Hepatocyte (in vitro differentiated cells): Measurements from ENCODE around the gene LYPD6. TPM values are rescaled to one million over a fixed set of nuclear protein-coding genes. Genes with fewer than 3 reads are reported as not detected.

Experiments
- DNase-seq: peaks from one replicate; pipeline ENCODE4 v3.0.0-alpha.2; 2016; ENCODE audit warnings: low spot score
- H2AFZ ChIP-seq: fragments of 200-600 bp; sonication (generic); 2 replicates; pipeline ENCODE4 v1.6.0; 2016; ENCODE audit warnings: antibody characterized with exemption, mild to moderate bottlenecking
- H3K27ac ChIP-seq: fragments of 200-600 bp; sonication (generic); 2 replicates; pipeline ENCODE4 v1.5.1; 2016; ENCODE audit warnings: mild to moderate bottlenecking
- H3K27me3 ChIP-seq: fragments of 200-600 bp; sonication (generic); 2 replicates; pipeline ENCODE4 v1.6.1; 2016
- H3K36me3 ChIP-seq: fragments of 200-600 bp; sonication (generic); replicated peaks from 2 replicates; pipeline ENCODE4 v1.5.1; 2016; ENCODE audit warnings: low read depth; ENCODE audit not compliant: insufficient read depth
- H3K4me1 ChIP-seq: fragments of 200-600 bp; sonication (generic); 2 replicates; pipeline ENCODE4 v1.5.1; 2016; ENCODE audit warnings: mild to moderate bottlenecking, moderate library complexity; ENCODE audit not compliant: insufficient read depth
- H3K4me2 ChIP-seq: fragments of 200-600 bp; sonication (generic); 2 replicates; pipeline ENCODE4 v1.6.0; 2016
- H3K4me3 ChIP-seq: fragments of 200-600 bp; sonication (generic); 2 replicates; pipeline ENCODE4 v1.5.1; 2016; ENCODE audit warnings: mild to moderate bottlenecking
- H3K79me2 ChIP-seq: fragments of 200-600 bp; sonication (generic); 2 replicates; pipeline ENCODE4 v1.6.0; 2017; ENCODE audit warnings: mild to moderate bottlenecking
- H3K9me2 ChIP-seq: fragments of 200-600 bp; sonication (generic); replicated peaks from 2 replicates; pipeline ENCODE4 v1.6.0; 2017; ENCODE audit warnings: mild to moderate bottlenecking; ENCODE audit not compliant: insufficient read depth
- H3K9me3 ChIP-seq: fragments of 200-600 bp; sonication (generic); 2 replicates; pipeline ENCODE4 v1.5.1; 2016; ENCODE audit warnings: low read depth, mild to moderate bottlenecking
- H4K20me1 ChIP-seq: fragments of 200-600 bp; sonication (generic); 2 replicates; pipeline ENCODE4 v1.6.0; 2016; ENCODE audit warnings: mild to moderate bottlenecking; ENCODE audit not compliant: insufficient read depth, poor library complexity, severe bottlenecking
- EZH2 ChIP-seq: fragments of 200-600 bp; sonication (generic); IDR thresholded peaks from 2 replicates; pipeline ENCODE4 v1.6.1; 2016; ENCODE audit warnings: antibody characterized with exemption, mild to moderate bottlenecking, borderline replicate concordance
- EZH2phosphoT487 ChIP-seq: fragments of 200-600 bp; sonication (generic); IDR thresholded peaks from one replicate; pipeline ENCODE4 v1.6.1; 2018; ENCODE audit warnings: antibody characterized with exemption, mild to moderate bottlenecking, low read depth, moderate library complexity; ENCODE audit not compliant: unreplicated experiment, severe bottlenecking
- WGBS: methylation state at CpG from one replicate; pipeline ENCODE4 v1.1.6; 2016; ENCODE audit warnings: low lambda C conversion rate; ENCODE audit errors: missing lambda C conversion rate; 5-methylcytosine and 5-hydroxymethylcytosine counted together
- polyA plus RNA-seq: library from polyadenylated mRNA; unstranded; fragments of >200 nt; fragmentation: Nextera tagmentation; extraction: Ambion mirVana; gene quantifications from 2 replicates; pipeline ENCODE4 v1.2.1, GENCODE V29; 2016
- total RNA-seq: library from RNA; depleted of rRNA; stranded (reverse); fragments of >200 nt; gene quantifications from 2 replicates; pipeline ENCODE4 v1.2.3, GENCODE V29; 2014
- TF ChIP-seq, protein P1 (sequence below): fragments of 200-600 bp; sonication (generic); IDR thresholded peaks from 2 replicates; pipeline ENCODE4 v1.5.1; 2016; ENCODE audit warnings: antibody characterized with exemption, mild to moderate bottlenecking; ENCODE audit not compliant: poor library complexity

Gene LYPD6
- total and polyA plus RNA-seq, 2 experiments from 2014 or later = 5.3 to 11.2 TPM

DNA sequence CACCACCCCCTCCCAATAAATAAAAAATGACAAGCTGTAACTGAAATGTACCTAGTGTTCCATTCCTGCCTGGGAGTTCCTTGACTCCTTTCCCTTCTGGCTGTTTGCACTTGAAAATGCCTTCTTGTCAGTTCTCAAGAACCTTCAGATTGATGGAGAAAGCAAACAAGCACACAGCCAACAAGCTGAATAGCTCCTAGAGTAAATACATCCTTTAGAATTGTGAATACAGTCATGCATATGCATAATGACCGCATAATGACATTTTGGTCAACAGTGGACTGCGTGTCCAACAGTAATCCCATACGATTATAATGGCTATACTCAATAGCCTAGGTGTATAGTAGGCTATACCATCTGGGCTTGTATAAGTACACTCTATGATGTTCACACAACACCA, 97.0 kb downstream of the LYPD6 start:
- Histone ChIP-seq H2AFZ (no peak overlapping the region), H3K36me3 (no peaks in the 10 kb centered on the region), H3K4me3 (no peak overlapping the region), H3K79me2 (peaks cover 3% of the 10 kb centered on the region), H4K20me1 (no peaks in the 10 kb centered on the region), H3K4me2 (no peak overlapping the region), H3K9me2 (no peaks in the 10 kb centered on the region), H3K27ac (no peak overlapping the region), H3K9me3 (no peaks in the 10 kb centered on the region), H3K27me3 (no peaks in the 10 kb centered on the region), H3K4me1 (peaks cover 32% of the 10 kb centered on the region)
- no peak for DNase-seq
- TF ChIP-seq EZH2phosphoT487 (no peak), EZH2 (no peak)
- TF ChIP-seq, protein P1, sequence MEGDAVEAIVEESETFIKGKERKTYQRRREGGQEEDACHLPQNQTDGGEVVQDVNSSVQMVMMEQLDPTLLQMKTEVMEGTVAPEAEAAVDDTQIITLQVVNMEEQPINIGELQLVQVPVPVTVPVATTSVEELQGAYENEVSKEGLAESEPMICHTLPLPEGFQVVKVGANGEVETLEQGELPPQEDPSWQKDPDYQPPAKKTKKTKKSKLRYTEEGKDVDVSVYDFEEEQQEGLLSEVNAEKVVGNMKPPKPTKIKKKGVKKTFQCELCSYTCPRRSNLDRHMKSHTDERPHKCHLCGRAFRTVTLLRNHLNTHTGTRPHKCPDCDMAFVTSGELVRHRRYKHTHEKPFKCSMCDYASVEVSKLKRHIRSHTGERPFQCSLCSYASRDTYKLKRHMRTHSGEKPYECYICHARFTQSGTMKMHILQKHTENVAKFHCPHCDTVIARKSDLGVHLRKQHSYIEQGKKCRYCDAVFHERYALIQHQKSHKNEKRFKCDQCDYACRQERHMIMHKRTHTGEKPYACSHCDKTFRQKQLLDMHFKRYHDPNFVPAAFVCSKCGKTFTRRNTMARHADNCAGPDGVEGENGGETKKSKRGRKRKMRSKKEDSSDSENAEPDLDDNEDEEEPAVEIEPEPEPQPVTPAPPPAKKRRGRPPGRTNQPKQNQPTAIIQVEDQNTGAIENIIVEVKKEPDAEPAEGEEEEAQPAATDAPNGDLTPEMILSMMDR = no peak
- WGBS = 93% methylated on average over 3 of the region's 3 CpGs

DNA sequence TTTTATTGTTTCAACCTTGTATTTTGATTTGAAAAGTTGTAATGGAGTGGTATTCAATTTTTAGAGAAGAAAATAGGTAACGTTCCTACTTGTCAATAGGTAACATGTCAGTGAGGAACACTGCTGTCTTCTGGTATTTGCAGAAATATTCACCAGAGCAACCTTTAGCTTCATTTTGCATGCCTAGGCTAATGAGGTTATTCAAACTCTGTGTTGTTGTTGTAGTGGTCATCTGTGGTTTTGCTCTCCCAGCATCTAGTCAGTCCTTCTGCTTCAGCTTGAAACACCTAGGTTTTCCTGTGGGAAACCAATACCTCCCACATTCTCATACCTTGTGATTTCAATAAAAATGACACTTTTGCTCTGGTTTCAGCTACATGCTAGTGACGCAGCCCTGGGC, 98.4 kb downstream of the LYPD6 start:
- Histone ChIP-seq H3K4me1 (peaks cover 19% of the 10 kb centered on the region), H3K9me3 (no peaks in the 10 kb centered on the region), H3K9me2 (no peaks in the 10 kb centered on the region), H3K79me2 (peaks cover under 1% of the 10 kb centered on the region), H3K36me3 (no peaks in the 10 kb centered on the region), H2AFZ (no peak overlapping the region), H3K27me3 (no peaks in the 10 kb centered on the region), H4K20me1 (no peaks in the 10 kb centered on the region), H3K4me2 (no peak overlapping the region), H3K27ac (no peak overlapping the region), H3K4me3 (no peak overlapping the region)
- no peak for TF ChIP-seq EZH2
- TF ChIP-seq, protein P1 = no peak
- no peak for TF ChIP-seq EZH2phosphoT487
- 98% methylated on average over 2 of the region's 2 CpGs for WGBS
- no peak for DNase-seq

DNA sequence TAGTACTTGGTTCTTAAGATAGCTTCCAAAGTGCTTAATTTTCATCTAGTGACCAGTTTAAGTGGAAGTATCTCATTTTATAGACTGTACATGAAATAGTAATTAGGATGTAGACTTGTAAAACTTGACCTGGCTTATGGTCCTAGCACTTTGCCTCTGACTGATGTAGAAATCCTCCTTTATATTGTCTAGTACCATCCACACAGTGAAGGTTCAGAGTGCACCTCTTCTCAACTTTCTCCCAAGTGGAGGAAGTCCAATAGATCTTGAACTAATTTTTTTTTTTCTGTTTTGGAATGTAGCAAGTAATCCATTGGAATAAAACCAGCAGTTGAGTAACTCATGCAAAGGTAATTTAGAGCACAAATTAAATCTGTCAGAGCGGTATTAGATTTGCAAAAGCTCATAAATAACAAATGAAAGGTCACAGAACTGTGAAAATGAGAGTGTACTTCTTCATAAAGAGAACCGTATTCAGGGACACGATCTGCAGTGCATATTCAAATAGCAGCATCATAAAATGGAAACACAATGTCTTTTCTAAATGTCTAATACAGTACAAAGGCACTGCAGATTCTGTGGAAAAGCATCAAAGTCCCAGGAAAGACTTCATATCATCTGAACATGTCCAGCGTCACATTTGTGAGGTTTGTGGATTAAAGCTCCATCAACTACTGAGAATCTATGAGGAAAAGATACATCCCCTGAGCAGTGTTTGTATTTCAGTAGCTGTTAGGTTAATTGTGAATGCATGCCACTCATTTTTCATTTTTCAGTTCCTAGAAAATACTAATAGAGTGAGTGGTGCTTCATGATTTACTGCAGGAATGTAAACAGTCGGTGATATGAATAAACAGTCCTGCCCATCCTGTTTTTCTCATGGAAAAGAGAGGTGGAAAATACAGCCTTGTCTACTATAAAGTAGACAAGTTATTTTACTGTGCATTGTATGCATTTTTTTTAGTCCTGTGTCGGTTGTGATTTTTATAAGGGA, 100.7 kb downstream of the LYPD6 start:
- no peak for TF ChIP-seq EZH2
- TF ChIP-seq, protein P1 = no peak
- Histone ChIP-seq H2AFZ (no peak overlapping the region), H4K20me1 (no peaks in the 10 kb centered on the region), H3K4me2 (no peak overlapping the region), H3K79me2 (no peaks in the 10 kb centered on the region), H3K36me3 (no peaks in the 10 kb centered on the region), H3K4me3 (no peak overlapping the region), H3K4me1 (peaks cover 19% of the 10 kb centered on the region), H3K9me2 (no peaks in the 10 kb centered on the region), H3K27ac (no peak overlapping the region), H3K9me3 (no peaks in the 10 kb centered on the region), H3K27me3 (no peaks in the 10 kb centered on the region)
- WGBS = 48% methylated on average over 6 of the region's 6 CpGs
- DNase-seq = no peak
